DOHH2 (cell line): ENCODE results near the gene VWF.

Experiments
- H3F3A ChIP-seq: fragments of 200-600 bp; sonication (generic), shearing (Covaris generic); 2 replicates; pipeline ENCODE4 v1.6.0; 2016; ENCODE audit warnings: antibody characterized with exemption, mild to moderate bottlenecking; ENCODE audit not compliant: control insufficient read depth, insufficient read depth
- H3K27ac ChIP-seq: fragments of 200-600 bp; sonication (generic); 2 replicates; pipeline ENCODE4 v1.5.1; 2014; ENCODE audit warnings: low read depth, mild to moderate bottlenecking, low read length, moderate library complexity
- H3K27me3 ChIP-seq: fragments of 200-600 bp; sonication (generic); 2 replicates; pipeline ENCODE4 v1.6.1; 2014; ENCODE audit warnings: mild to moderate bottlenecking, low read length, mixed read lengths; ENCODE audit not compliant: control insufficient read depth
- H3K36me3 ChIP-seq: fragments of 200-600 bp; sonication (generic); 2 replicates; pipeline ENCODE4 v1.6.1; 2014; ENCODE audit warnings: mild to moderate bottlenecking, low read length, moderate library complexity, mixed read lengths; ENCODE audit not compliant: control insufficient read depth
- H3K4me1 ChIP-seq: fragments of 200-600 bp; sonication (generic); 2 replicates; pipeline ENCODE4 v1.6.1; 2014; ENCODE audit warnings: mild to moderate bottlenecking, low read length, mixed read lengths; ENCODE audit not compliant: control insufficient read depth
- H3K4me2 ChIP-seq: fragments of 200-600 bp; sonication (generic); 2 replicates; pipeline ENCODE4 v1.6.0; 2014; ENCODE audit warnings: mild to moderate bottlenecking, low read length, moderate library complexity
- H3K4me3 ChIP-seq: fragments of 200-600 bp; sonication (generic); 2 replicates; pipeline ENCODE4 v1.5.1; 2014; ENCODE audit warnings: mild to moderate bottlenecking, low read length, mixed read lengths
- H3K79me2 ChIP-seq: fragments of 200-600 bp; sonication (generic); 2 replicates; pipeline ENCODE4 v1.6.1; 2014; ENCODE audit warnings: mild to moderate bottlenecking, low read length, mixed read lengths; ENCODE audit not compliant: control insufficient read depth
- H3K9me2 ChIP-seq: fragments of 200-600 bp; sonication (generic); replicated peaks from 2 replicates; pipeline ENCODE4 v1.6.1; 2014; ENCODE audit warnings: mild to moderate bottlenecking, low read length, mixed read lengths; ENCODE audit not compliant: control insufficient read depth
- H3K9me3 ChIP-seq: fragments of 200-600 bp; sonication (generic); 2 replicates; pipeline ENCODE4 v1.6.1; 2014; ENCODE audit warnings: antibody characterized with exemption, low read length, mixed read lengths; ENCODE audit not compliant: control insufficient read depth, insufficient read depth
- H4K20me1 ChIP-seq: fragments of 200-600 bp; sonication (generic); 2 replicates; pipeline ENCODE4 v1.6.0; 2014; ENCODE audit warnings: low read depth, mild to moderate bottlenecking, antibody characterized with exemption, low read length, moderate library complexity; ENCODE audit not compliant: control insufficient read depth, insufficient read depth
- EZH2phosphoT487 ChIP-seq: fragments of 200-600 bp; sonication (generic); IDR thresholded peaks from 2 replicates; pipeline ENCODE4 v1.6.1; 2017; ENCODE audit warnings: borderline replicate concordance, mild to moderate bottlenecking, antibody characterized with exemption, low read length, moderate library complexity, mixed read lengths
- TF ChIP-seq, protein P1 (sequence below): fragments of 200-600 bp; sonication (generic); IDR thresholded peaks from one replicate; pipeline ENCODE4 v1.5.1; 2014; ENCODE audit warnings: antibody characterized with exemption, mild to moderate bottlenecking, low read depth, low read length; ENCODE audit not compliant: poor library complexity, severe bottlenecking

The VWF gene

DNA sequence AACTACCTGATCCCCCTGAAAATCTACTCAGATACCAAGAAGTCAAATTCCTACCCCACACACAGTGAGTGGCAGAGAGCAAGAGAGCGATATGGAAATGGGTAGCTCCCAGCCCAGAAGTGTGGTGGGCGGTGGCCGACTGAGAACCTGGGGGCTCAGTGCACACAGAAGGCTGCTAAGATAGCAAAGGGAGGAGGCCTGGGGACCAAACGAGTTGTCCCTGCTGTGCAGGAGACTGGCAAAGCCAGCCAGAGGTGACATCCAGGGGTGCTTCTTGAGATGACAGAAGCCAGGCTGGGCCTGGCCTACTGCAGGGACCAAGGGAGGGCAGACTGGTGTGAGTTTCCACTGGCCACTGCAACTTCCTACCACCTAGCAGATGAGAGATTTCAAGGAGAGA lies 52.9 kb downstream of the VWF start:
- no peaks in the 10 kb centered on the region for H3K9me2 ChIP-seq
- H3K79me2 ChIP-seq: no peaks in the 10 kb centered on the region
- TF ChIP-seq EZH2phosphoT487: no peak
- TF ChIP-seq, protein P1, sequence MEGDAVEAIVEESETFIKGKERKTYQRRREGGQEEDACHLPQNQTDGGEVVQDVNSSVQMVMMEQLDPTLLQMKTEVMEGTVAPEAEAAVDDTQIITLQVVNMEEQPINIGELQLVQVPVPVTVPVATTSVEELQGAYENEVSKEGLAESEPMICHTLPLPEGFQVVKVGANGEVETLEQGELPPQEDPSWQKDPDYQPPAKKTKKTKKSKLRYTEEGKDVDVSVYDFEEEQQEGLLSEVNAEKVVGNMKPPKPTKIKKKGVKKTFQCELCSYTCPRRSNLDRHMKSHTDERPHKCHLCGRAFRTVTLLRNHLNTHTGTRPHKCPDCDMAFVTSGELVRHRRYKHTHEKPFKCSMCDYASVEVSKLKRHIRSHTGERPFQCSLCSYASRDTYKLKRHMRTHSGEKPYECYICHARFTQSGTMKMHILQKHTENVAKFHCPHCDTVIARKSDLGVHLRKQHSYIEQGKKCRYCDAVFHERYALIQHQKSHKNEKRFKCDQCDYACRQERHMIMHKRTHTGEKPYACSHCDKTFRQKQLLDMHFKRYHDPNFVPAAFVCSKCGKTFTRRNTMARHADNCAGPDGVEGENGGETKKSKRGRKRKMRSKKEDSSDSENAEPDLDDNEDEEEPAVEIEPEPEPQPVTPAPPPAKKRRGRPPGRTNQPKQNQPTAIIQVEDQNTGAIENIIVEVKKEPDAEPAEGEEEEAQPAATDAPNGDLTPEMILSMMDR: no peak
- H3K9me3 ChIP-seq: no peaks in the 10 kb centered on the region
- no peak overlapping the region for H3K27ac ChIP-seq
- H3K36me3 ChIP-seq: no peaks in the 10 kb centered on the region
- no peak overlapping the region for H3K4me2 ChIP-seq
- H3K4me1 ChIP-seq: no peaks in the 10 kb centered on the region
- H3K4me3 ChIP-seq: no peak overlapping the region
- H3K27me3 ChIP-seq: peaks cover 28% of the 10 kb centered on the region
- H3F3A ChIP-seq: no peaks in the 10 kb centered on the region
- no peaks in the 10 kb centered on the region for H4K20me1 ChIP-seq

DNA sequence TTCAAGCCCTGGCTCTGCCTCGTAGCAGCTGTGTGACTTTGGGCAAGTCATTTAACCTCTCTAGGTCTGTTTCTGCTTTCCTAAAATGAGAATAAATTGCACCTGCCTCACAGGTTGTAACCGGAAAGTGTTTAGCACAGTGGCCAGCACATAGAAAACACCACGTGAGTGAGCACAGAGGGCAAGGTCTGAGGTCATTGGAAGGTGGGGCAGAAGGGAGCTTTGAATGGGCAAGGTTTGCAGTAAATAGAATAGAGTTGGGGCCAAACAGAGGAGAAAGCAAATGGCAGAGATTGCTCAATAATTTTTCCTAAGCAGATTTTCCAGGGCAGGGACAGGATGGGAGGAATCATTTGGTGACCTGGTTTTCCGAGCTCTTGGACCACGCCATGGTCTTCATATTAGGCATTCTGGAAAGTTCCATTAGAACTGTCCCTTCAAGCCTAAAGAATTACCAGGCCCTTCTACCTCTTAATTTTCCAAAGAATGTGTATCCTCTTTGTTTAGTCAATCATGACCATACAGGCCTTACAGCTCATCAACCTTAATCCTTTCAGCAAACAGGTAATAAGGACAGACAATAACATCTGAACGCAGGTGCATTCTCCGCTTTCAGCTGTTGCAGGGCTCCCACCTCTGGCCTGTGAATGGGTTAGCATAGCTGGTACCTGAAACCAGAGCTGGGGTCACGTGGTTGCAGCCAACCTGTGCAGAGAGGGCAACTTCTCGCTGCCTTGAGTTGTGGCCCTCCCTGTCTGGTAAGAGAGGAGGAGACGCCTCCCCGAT lies 53.8 kb downstream of the VWF start:
- Histone ChIP-seq H3K4me3 (no peak overlapping the region), H3K9me3 (no peaks in the 10 kb centered on the region), H3K27me3 (peaks cover 23% of the 10 kb centered on the region), H3K36me3 (no peaks in the 10 kb centered on the region), H3K27ac (no peak overlapping the region), H3F3A (no peaks in the 10 kb centered on the region), H3K9me2 (no peaks in the 10 kb centered on the region), H3K4me2 (no peak overlapping the region), H3K79me2 (no peaks in the 10 kb centered on the region), H3K4me1 (no peaks in the 10 kb centered on the region), H4K20me1 (no peaks in the 10 kb centered on the region)
- no peak for TF ChIP-seq EZH2phosphoT487
- TF ChIP-seq, protein P1: no peak

DNA sequence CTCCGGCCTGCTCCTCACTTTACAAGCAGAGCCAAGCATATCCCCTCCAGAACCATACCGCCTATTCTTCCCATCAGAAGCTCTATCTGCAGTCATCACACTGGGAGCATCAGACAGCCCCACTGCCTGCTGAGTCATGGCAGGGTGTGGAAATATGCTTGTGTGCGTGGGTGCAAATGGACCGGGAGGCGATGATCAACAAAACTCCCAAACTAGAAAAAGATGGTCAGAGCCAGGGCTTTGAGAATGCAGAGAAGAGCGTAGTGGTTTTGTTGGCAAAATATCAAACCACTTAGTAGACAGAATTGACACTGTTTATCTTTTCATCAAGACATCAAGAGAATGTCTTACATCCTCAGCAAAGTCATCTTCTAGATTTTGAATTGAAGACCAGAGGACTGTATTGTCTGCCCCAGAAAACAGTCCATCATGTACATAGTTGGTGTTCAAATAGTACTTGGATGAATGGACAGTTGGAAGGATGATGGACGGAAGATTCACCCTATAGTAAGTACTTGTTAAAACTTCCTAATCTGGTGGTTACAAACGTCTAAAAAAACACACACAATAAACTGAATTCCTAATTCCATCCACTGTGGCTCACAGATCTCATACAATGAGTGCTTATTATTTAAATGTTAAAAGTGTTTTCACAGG lies 54.9 kb downstream of the VWF start:
- H3K79me2 ChIP-seq: no peaks in the 10 kb centered on the region
- no peaks in the 10 kb centered on the region for H3K9me2 ChIP-seq
- H3K4me1 ChIP-seq: no peaks in the 10 kb centered on the region
- H3K27me3 ChIP-seq: peaks cover 12% of the 10 kb centered on the region
- no peak overlapping the region for H3K27ac ChIP-seq
- no peaks in the 10 kb centered on the region for H4K20me1 ChIP-seq
- no peaks in the 10 kb centered on the region for H3K9me3 ChIP-seq
- H3F3A ChIP-seq: no peaks in the 10 kb centered on the region
- no peak overlapping the region for H3K4me3 ChIP-seq
- H3K4me2 ChIP-seq: no peak overlapping the region
- no peak for TF ChIP-seq EZH2phosphoT487
- TF ChIP-seq, protein P1: no peak
- no peaks in the 10 kb centered on the region for H3K36me3 ChIP-seq
